ENCODE results near the gene MROH9.

Gene MROH9

DNA sequence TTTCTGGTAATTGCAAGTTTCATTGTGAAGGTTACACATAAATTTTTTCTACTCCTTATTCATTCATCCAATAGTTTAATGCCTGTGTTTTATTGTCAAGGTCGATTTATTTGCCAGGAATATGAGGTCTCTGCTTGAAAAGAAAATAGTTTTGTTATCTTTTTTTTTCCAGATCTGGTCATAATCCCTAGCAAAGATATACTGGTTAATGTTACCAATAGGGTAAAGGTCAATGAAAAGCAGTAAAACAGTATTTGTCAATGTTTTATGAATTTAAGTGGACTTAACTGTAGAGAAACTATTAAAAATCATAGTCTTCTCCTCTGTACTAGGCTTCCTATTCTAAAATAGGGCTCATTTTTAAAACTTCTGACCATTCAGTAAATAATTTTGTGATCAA, 147.3 kb downstream of the MROH9 start:
- DNase-seq (ENCODE audit: low read depth) = no peak

DNA sequence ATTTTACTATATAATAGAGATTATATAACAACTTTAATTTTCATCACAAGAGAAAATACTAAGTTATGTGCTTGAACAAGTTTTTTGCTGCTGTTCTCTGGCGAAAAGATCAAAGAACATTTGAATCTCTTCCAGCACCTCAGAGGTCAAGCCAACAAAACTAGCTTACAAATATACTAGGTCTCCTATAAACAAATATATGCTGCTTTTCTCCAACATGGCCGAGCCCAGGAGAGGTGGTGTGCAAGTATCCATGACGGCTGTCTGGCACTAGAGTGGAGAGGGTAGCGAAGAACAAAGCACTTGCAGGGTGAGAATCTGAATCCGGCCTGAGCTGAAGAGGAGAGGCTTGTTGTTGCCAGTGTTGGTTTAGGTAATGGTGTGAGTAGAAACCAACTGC, 147.9 kb downstream of the MROH9 start:
- DNase-seq (ENCODE audit: low read depth) = no peak

GRCh38 chr1:171084091-171084490, 148.8 kb downstream of the MROH9 start:
- no peak for DNase-seq (ENCODE audit: low read depth)

- DNase-seq (ENCODE audit: low read depth) = no peak
Observed at GRCh38 chr1:171084870-171085269, 149.5 kb downstream of the MROH9 start.

- DNase-seq (ENCODE audit: low read depth) = no peak
Observed at GRCh38 chr1:171087896-171088295, 152.6 kb downstream of the MROH9 start.

DNA sequence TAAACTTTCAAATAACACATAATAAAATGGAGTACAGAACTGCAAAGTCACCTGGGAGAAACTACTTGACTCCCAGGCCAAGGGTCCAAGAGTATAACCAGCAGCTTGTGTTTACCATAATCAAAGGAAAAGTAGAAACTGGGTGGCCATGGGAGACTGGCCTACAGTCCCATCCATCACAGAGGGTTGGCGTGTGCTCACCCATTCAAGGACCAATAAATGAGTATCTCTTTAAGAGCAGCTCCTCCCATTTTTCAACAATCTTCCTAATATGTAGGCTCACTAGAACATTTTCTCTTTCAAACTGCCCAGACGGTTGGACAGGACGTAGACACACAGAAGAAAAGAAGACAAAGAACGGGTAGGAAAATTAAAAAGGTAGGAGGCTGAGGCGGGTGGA, 155.3 kb downstream of the MROH9 start, which contains the start of gene FMO3:
Gene FMO3 (plus strand): TSS at position 302 of the 400 bp plus-strand sequence. CDS start 1,754 bp downstream, outside the sequence.
- DNase-seq (ENCODE audit: low read depth) = no peak

DNA sequence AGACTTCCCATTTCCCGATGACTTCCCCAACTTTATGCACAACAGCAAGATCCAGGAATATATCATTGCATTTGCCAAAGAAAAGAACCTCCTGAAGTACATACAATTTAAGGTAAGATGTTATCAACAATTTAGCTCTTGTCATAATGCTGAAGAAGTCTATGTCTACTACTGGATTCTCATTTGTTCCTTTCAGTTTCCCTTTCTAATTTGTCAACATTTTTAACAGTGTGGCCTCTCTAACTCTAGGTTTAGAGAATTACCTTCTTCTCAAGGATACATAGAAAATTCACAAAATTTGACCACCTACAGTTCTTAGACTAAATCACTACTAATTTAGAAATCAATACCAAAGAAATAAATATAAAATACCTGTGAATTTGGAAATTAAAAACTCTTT, 168.5 kb downstream of the MROH9 start:
- DNase-seq (ENCODE audit: low read depth) = no peak

- no peak for DNase-seq (ENCODE audit: low read depth)
Observed at GRCh38 chr1:171107262-171107940, 172.1 kb downstream of the MROH9 start.

- no peak for DNase-seq (ENCODE audit: low read depth)
Observed at GRCh38 chr1:171107969-171108368, 172.6 kb downstream of the MROH9 start.

DNA sequence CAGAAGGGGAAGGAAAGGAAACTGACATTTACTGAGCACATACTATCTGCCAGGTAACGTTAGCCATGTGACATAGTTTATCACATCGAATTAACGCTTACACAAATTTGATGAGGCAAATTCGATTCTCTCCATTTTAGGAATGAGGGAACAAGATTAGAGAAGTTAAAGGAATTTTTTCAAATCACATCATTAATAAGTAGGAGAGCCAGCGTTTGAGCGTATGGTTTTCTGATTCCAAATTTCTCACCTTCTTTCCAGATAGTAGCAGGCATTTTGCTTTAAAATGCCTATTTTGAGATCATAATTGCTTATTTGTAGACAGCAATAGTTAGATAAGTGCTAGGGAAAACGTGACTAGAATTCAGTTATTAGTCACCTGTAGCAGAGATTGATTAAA, 174.6 kb downstream of the MROH9 start:
- DNase-seq (ENCODE audit: low read depth) = no peak

DNA sequence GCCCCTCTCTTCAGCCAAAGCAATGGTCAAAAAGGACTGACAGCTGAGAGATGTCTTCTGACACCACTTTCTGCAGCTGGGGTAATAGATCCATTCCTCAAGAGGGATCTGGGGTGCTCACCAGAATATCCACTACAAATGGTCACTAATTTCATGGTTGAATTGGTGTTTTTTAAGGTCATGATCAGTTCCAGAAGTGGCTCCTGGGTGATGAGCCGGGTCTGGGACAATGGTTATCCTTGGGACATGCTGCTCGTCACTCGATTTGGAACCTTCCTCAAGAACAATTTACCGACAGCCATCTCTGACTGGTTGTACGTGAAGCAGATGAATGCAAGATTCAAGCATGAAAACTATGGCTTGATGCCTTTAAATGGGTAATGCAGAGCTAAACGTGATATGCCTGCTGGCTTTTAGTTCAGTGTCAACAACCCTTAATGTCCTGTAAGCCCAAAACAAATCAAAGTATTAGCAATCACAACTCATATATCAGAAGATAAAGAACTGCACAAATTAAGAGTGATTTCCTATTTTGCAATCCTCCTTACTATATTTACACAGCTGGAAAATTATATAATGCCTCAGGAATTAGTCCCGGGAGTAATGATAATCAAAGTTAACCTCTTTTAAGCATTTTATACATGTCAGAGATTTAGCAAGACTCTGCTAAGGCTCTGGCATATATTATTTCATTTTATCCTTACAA, 175.4 kb downstream of the MROH9 start:
- no peak for DNase-seq (ENCODE audit: low read depth)

GRCh38 chr1:171112119-171112518, 176.8 kb downstream of the MROH9 start:
- no peak for DNase-seq (ENCODE audit: low read depth)

- no peak for DNase-seq (ENCODE audit: low read depth)
Observed at GRCh38 chr1:171113382-171113781, 178.0 kb downstream of the MROH9 start.

Measured in ELR (cell line).